PFSK-1 (cell line): ENCODE data around the gene CRADD.

ENCODE experiments used
- POLR2AphosphoS5 ChIP-seq: IDR thresholded peaks from 2 replicates; pipeline ENCODE4 v1.6.1; 2012; ENCODE audit warnings: low read depth, mild to moderate bottlenecking, control low read depth, low read length, moderate library complexity
- SIN3A ChIP-seq: IDR thresholded peaks from 2 replicates; pipeline ENCODE4 v1.6.1; 2012; ENCODE audit warnings: mild to moderate bottlenecking, low read length, moderate library complexity, borderline replicate concordance; ENCODE audit not compliant: insufficient read depth
- TAF1 ChIP-seq: IDR thresholded peaks from 2 replicates; pipeline ENCODE4 v1.6.1; 2012; ENCODE audit warnings: low read length, control low read depth, borderline replicate concordance; ENCODE audit not compliant: insufficient read depth

GRCh38 chr12:93901739-93902138, 224.6 kb downstream of the CRADD start:
- TF ChIP-seq POLR2AphosphoS5 (no peak), TAF1 (no peak), SIN3A (no peak)
